CD8-positive, alpha-beta memory T cell (primary cell): ENCODE measurements around the gene OTOP3. TPM values are rescaled to one million over a fixed set of nuclear protein-coding genes. Genes with fewer than 3 reads are reported as not detected.
A peak's percentile ranks its signal among the peaks of the same experiment; 100 is the strongest.
"Not testable (repeated sequence)": the region's sequence is repeated elsewhere in the genome, so short reads cannot be mapped to it uniquely, and the experiment has no call there.

Experiments used
- CTCF ChIA-PET: fragments of 350-600 bp; sonication (Branson Sonifier 250); formaldehyde crosslinking; loops from one replicate; lab custom pipeline; 2021; ENCODE audit warnings: antibody characterized with exemption; lab: Charles Lee
- POLR2A ChIA-PET: fragments of 350-600 bp; sonication (Branson Sonifier 250); formaldehyde crosslinking; loops from one replicate; lab custom pipeline; 2021; ENCODE audit warnings: antibody characterized with exemption; lab: Charles Lee
- DNase-seq, 5 donors: peaks; one replicate each; pipeline versions ENCODE4 v3.0.0 to v3.0.0-alpha.2; 2020 to 2022; ENCODE audit warnings: mixed read lengths in 1 of 5
- H3K27ac ChIP-seq: one replicate; pipeline ENCODE4 v1.7.0; 2013; ENCODE audit warnings: low read depth, mild to moderate bottlenecking, low read length, moderate library complexity
- H3K27me3 ChIP-seq: 2 replicates; pipeline ENCODE4 v1.7.0; 2013; ENCODE audit warnings: low read length, mild to moderate bottlenecking; ENCODE audit not compliant: insufficient read depth, poor library complexity, severe bottlenecking
- H3K36me3 ChIP-seq: 2 replicates; pipeline ENCODE4 v1.7.0; 2013; ENCODE audit warnings: mild to moderate bottlenecking, low read length, moderate library complexity; ENCODE audit not compliant: insufficient read depth
- H3K4me1 ChIP-seq: 2 replicates; pipeline ENCODE4 v1.7.0; 2013; ENCODE audit warnings: mild to moderate bottlenecking, low read length, moderate library complexity; ENCODE audit not compliant: insufficient read depth
- H3K4me3 ChIP-seq: 2 replicates; pipeline ENCODE4 v1.7.0; 2013; ENCODE audit warnings: mild to moderate bottlenecking, low read length
- H3K9me3 ChIP-seq: 2 replicates; pipeline ENCODE4 v1.7.0; 2013; ENCODE audit warnings: mild to moderate bottlenecking, low read length
- H3K27ac Mint-ChIP-seq, 8 donors: one replicate each; pipeline ENCODE4 v1.8.0; 2020 to 2021; ENCODE audit warnings: mixed read lengths in 8 of 8, mild to moderate bottlenecking in 6 of 8, inconsistent platforms in 3 of 8, moderate library complexity in 3 of 8
- H3K27me3 Mint-ChIP-seq, 2 donors: one replicate each; pipeline ENCODE4 v1.8.0; 2020 to 2021; ENCODE audit warnings: mixed read lengths in 2 of 2, mild to moderate bottlenecking in 1 of 2, moderate library complexity in 1 of 2
- H3K36me3 Mint-ChIP-seq, 3 donors: one replicate each; pipeline ENCODE4 v1.8.0; 2020 to 2021; ENCODE audit warnings: mixed read lengths in 3 of 3, inconsistent platforms in 1 of 3, mild to moderate bottlenecking in 1 of 3
- H3K4me1 Mint-ChIP-seq, 3 donors: one replicate each; pipeline ENCODE4 v1.8.0; 2020 to 2021; ENCODE audit warnings: mixed read lengths in 3 of 3, inconsistent platforms in 1 of 3, mild to moderate bottlenecking in 1 of 3
- H3K4me3 Mint-ChIP-seq, 7 donors: one replicate each; pipeline ENCODE4 v1.8.0; 2020 to 2021; ENCODE audit warnings: mixed read lengths in 7 of 7, mild to moderate bottlenecking in 6 of 7, moderate library complexity in 4 of 7, inconsistent platforms in 2 of 7
- H3K9me3 Mint-ChIP-seq, 5 donors: one replicate each; pipeline ENCODE4 v1.8.0; 2020 to 2022; ENCODE audit warnings: mixed read lengths in 5 of 5, mild to moderate bottlenecking in 3 of 5, moderate library complexity in 2 of 5, inconsistent platforms in 1 of 5
- polyA plus RNA-seq: library from polyadenylated mRNA; unstranded; fragments of 300-500 nt; fragmentation: Illumina TruSeq; gene quantifications from one replicate; pipeline ENCODE4 v1.2.3, GENCODE V29; 2021
- total RNA-seq, 2 experiments: library from RNA; stranded (reverse); gene quantifications; one replicate each; pipeline ENCODE4 v1.2.3, GENCODE V29; 2021

The OTOP3 gene
- total and polyA plus RNA-seq, 3 experiments from 2014 or later, result not detected

- peaks cover 0 to 4% of the 10 kb centered on the region in 2 donors for H3K27me3 Mint-ChIP-seq
- no peaks in the 10 kb centered on the region for H3K36me3 ChIP-seq
- no peak overlapping the region for H3K4me3 Mint-ChIP-seq
- peaks cover 4 to 11% (median 7%) of the 10 kb centered on the region in 3 donors for H3K4me1 Mint-ChIP-seq
- DNase-seq, result no peak
- H3K27ac Mint-ChIP-seq, result no peak overlapping the region
- no peaks in the 10 kb centered on the region for H3K9me3 Mint-ChIP-seq
- H3K27ac ChIP-seq, result no peak overlapping the region
- H3K36me3 Mint-ChIP-seq, result no peaks in the 10 kb centered on the region
- no peaks in the 10 kb centered on the region for H3K9me3 ChIP-seq
- ChIA-PET POLR2A (interaction anchor here (0.8 to 1.2 kb wide), 2 partner anchors 43 to 50 kb away, joined by 3 to 6 read pairs; no protein-coding TSS in a partner anchor), CTCF (interaction anchor here (0.5 to 6.1 kb wide), 20 partner anchors 10 to 678 kb away, joined by 3 to 84 read pairs (median 6); partner anchors contain the start of genes HID1, KCTD2, MRPL58 and NT5C)
- H3K4me1 ChIP-seq, result no peaks in the 10 kb centered on the region
- H3K4me3 ChIP-seq, result no peak overlapping the region
- H3K27me3 ChIP-seq, result no peaks in the 10 kb centered on the region
Observed at GRCh38 chr17:74962622-74963394, 27.1 kb downstream of the OTOP3 start.

- H3K36me3 ChIP-seq, result no peaks in the 10 kb centered on the region
- no peaks in the 10 kb centered on the region for H3K9me3 ChIP-seq
- no peak overlapping the region for H3K27ac ChIP-seq
- H3K27ac Mint-ChIP-seq, result no peak overlapping the region
- no peaks in the 10 kb centered on the region for H3K36me3 Mint-ChIP-seq
- peaks cover 4 to 8% (median 6%) of the 10 kb centered on the region in 3 donors for H3K4me1 Mint-ChIP-seq
- no peak overlapping the region for H3K4me3 Mint-ChIP-seq
- no peak overlapping the region for H3K4me3 ChIP-seq
- no peak for DNase-seq
- no peaks in the 10 kb centered on the region for H3K9me3 Mint-ChIP-seq
- H3K27me3 Mint-ChIP-seq, result peaks cover 0 to 4% of the 10 kb centered on the region in 2 donors
- H3K27me3 ChIP-seq, result no peaks in the 10 kb centered on the region
- ChIA-PET CTCF (interaction anchor here (1.7 to 4.3 kb wide), 2 partner anchors 173 to 237 kb away, joined by 4 to 55 read pairs; no protein-coding TSS in a partner anchor), POLR2A (no interaction called here)
- no peaks in the 10 kb centered on the region for H3K4me1 ChIP-seq
Observed at GRCh38 chr17:74963656-74964055, 28.0 kb downstream of the OTOP3 start.

- H3K9me3 Mint-ChIP-seq, result no peaks in the 10 kb centered on the region
- H3K36me3 ChIP-seq, result no peaks in the 10 kb centered on the region
- peaks cover 4 to 8% (median 6%) of the 10 kb centered on the region in 3 donors for H3K4me1 Mint-ChIP-seq
- H3K4me1 ChIP-seq, result no peaks in the 10 kb centered on the region
- peaks cover 0 to 4% of the 10 kb centered on the region in 2 donors for H3K27me3 Mint-ChIP-seq
- DNase-seq, result no peak
- no peaks in the 10 kb centered on the region for H3K27me3 ChIP-seq
- H3K27ac Mint-ChIP-seq, result no peak overlapping the region
- no peak overlapping the region for H3K4me3 Mint-ChIP-seq
- H3K36me3 Mint-ChIP-seq, result no peaks in the 10 kb centered on the region
- no peaks in the 10 kb centered on the region for H3K9me3 ChIP-seq
- no peak overlapping the region for H3K27ac ChIP-seq
- ChIA-PET POLR2A (no interaction called here), CTCF (interaction anchor here (1.7 to 4.3 kb wide), 2 partner anchors 173 to 236 kb away, joined by 4 to 55 read pairs; no protein-coding TSS in a partner anchor)
- H3K4me3 ChIP-seq, result no peak overlapping the region
Observed at GRCh38 chr17:74964246-74964761, 28.6 kb downstream of the OTOP3 start.

GRCh38 chr17:74964988-74965622 is 29.4 kb downstream of the OTOP3 start:
- Mint-ChIP-seq H3K4me1 (peaks cover 4 to 8% (median 6%) of the 10 kb centered on the region in 3 donors), H3K4me3 (no peak overlapping the region), H3K36me3 (no peaks in the 10 kb centered on the region), H3K27me3 (no peaks in the 10 kb centered on the region), H3K27ac (peak overlapping the region in 2 of 8 donors; percentile 55 to 58), H3K9me3 (no peaks in the 10 kb centered on the region)
- CTCF ChIA-PET, result no interaction called here
- no peaks in the 10 kb centered on the region for H3K36me3 ChIP-seq
- no peaks in the 10 kb centered on the region for H3K4me1 ChIP-seq
- no peaks in the 10 kb centered on the region for H3K9me3 ChIP-seq
- H3K4me3 ChIP-seq, result no peak overlapping the region
- no peaks in the 10 kb centered on the region for H3K27me3 ChIP-seq
- POLR2A ChIA-PET, result no interaction called here
- H3K27ac ChIP-seq, result no peak overlapping the region
- DNase-seq, result no peak

- no peaks in the 10 kb centered on the region for H3K36me3 ChIP-seq
- H3K4me3 ChIP-seq, result no peak overlapping the region
- H3K9me3 Mint-ChIP-seq, result no peaks in the 10 kb centered on the region
- H3K27me3 ChIP-seq, result peaks cover 6% of the 10 kb centered on the region
- H3K4me1 Mint-ChIP-seq, result peaks cover 6 to 20% (median 8%) of the 10 kb centered on the region in 3 donors
- H3K27ac ChIP-seq, result no peak overlapping the region
- no peak overlapping the region for H3K4me3 Mint-ChIP-seq
- POLR2A ChIA-PET, result no interaction called here
- no peak for DNase-seq
- H3K9me3 ChIP-seq, result no peaks in the 10 kb centered on the region
- H3K27ac Mint-ChIP-seq, result no peak overlapping the region
- peaks cover 2 to 6% of the 10 kb centered on the region in 2 donors for H3K27me3 Mint-ChIP-seq
- H3K4me1 ChIP-seq, result peaks cover 13% of the 10 kb centered on the region
- CTCF ChIA-PET, result interaction anchor here (1.2 to 1.7 kb wide), 2 partner anchors 44 to 146 kb away, joined by 4 to 5 read pairs; partner anchors contain the start of gene MRPL58
- peaks cover 0 to 1% (median 0%) of the 10 kb centered on the region in 3 donors for H3K36me3 Mint-ChIP-seq
Observed at GRCh38 chr17:74968361-74968780, 32.7 kb downstream of the OTOP3 start.

- H3K27ac Mint-ChIP-seq, H3K9me3 Mint-ChIP-seq, DNase-seq, H3K27ac ChIP-seq, H3K27me3 Mint-ChIP-seq, H3K36me3 ChIP-seq, H3K27me3 ChIP-seq, H3K9me3 ChIP-seq, H3K4me3 ChIP-seq, H3K36me3 Mint-ChIP-seq, H3K4me3 Mint-ChIP-seq: not testable (repeated sequence)
- peaks cover 13% of the 10 kb centered on the region for H3K4me1 ChIP-seq
- peaks cover 6 to 20% (median 8%) of the 10 kb centered on the region in 3 donors for H3K4me1 Mint-ChIP-seq
- ChIA-PET CTCF (interaction anchor here (1.2 to 8.4 kb wide), 2 partner anchors 10 to 145 kb away, joined by 4 to 84 read pairs; no protein-coding TSS in a partner anchor), POLR2A (interaction anchor here (0.6 to 0.7 kb wide), 2 partner anchors 41 to 302 kb away, joined by 3 to 4 read pairs; no protein-coding TSS in a partner anchor)
Observed at GRCh38 chr17:74969501-74969900, 33.8 kb downstream of the OTOP3 start.

GRCh38 chr17:74970395-74970794 is 34.7 kb downstream of the OTOP3 start:
- ChIA-PET POLR2A (no interaction called here), CTCF (interaction anchor here (8.4 kb wide), 1 partner anchor 11 kb away, joined by 84 read pairs; no protein-coding TSS in a partner anchor)
- Mint-ChIP-seq H3K4me3 (peak overlapping the region; percentile 23 to 82 (median 58)), H3K9me3 (no peaks in the 10 kb centered on the region), H3K27ac (peak overlapping the region in 2 of 8 donors; percentile 4 to 14), H3K27me3 (peaks cover 2 to 14% of the 10 kb centered on the region in 2 donors), H3K4me1 (peaks cover 5 to 20% (median 6%) of the 10 kb centered on the region in 3 donors), H3K36me3 (peaks cover 0 to 1% (median 0%) of the 10 kb centered on the region in 3 donors)
- Histone ChIP-seq H3K36me3 (no peaks in the 10 kb centered on the region), H3K27ac (no peak overlapping the region), H3K4me1 (peaks cover 13% of the 10 kb centered on the region), H3K9me3 (no peaks in the 10 kb centered on the region), H3K27me3 (peaks cover 8% of the 10 kb centered on the region), H3K4me3 (no peak overlapping the region)
- DNase-seq, result no peak
